Liver (tissue), 9 donors: ENCODE data around the gene SLC12A3. TPM values are rescaled to one million over a fixed set of nuclear protein-coding genes. Genes with fewer than 3 reads are reported as not detected.

ENCODE experiments used
- DNase-seq: peaks from one replicate; pipeline ENCODE4 v3.0.0-alpha.2; 2017; ENCODE audit warnings: low spot score
- H3K27ac ChIP-seq, 2 donors: one replicate each; pipeline ENCODE4 v1.7.0; 2013; ENCODE audit warnings: inconsistent platforms in 2 of 2, low read length in 2 of 2, control low read depth in 1 of 2, low read depth in 1 of 2, mild to moderate bottlenecking in 1 of 2
- H3K27me3 ChIP-seq, 4 donors: one replicate each; pipeline versions ENCODE4 v1.6.1 to v1.7.0; 2013; ENCODE audit warnings: low read length in 3 of 4, inconsistent platforms in 1 of 4, mild to moderate bottlenecking in 1 of 4, moderate library complexity in 1 of 4; ENCODE audit not compliant: control insufficient read depth in 4 of 4, insufficient read depth in 4 of 4
- H3K36me3 ChIP-seq, 4 donors: one replicate each; pipeline versions ENCODE4 v1.6.1 to v1.7.0; 2013; ENCODE audit warnings: low read length in 3 of 4, mild to moderate bottlenecking in 3 of 4, low read depth in 1 of 4, moderate library complexity in 1 of 4; ENCODE audit not compliant: control insufficient read depth in 4 of 4, insufficient read depth in 3 of 4
- H3K4me1 ChIP-seq, 4 donors: one replicate each; pipeline versions ENCODE4 v1.6.1 to v1.7.0; 2013; ENCODE audit warnings: low read length in 3 of 4, mild to moderate bottlenecking in 3 of 4, moderate library complexity in 1 of 4; ENCODE audit not compliant: control insufficient read depth in 4 of 4, insufficient read depth in 4 of 4
- H3K4me3 ChIP-seq, 3 donors: one replicate each; pipeline versions ENCODE4 v1.6.1 to v1.7.0; 2013; ENCODE audit warnings: low read length in 3 of 3, control low read depth in 1 of 3, low read depth in 1 of 3, mild to moderate bottlenecking in 1 of 3
- H3K9ac ChIP-seq, 2 donors: one replicate each; pipeline ENCODE4 v1.7.0; 2013; ENCODE audit warnings: low read length in 2 of 2, mild to moderate bottlenecking in 2 of 2, moderate library complexity in 2 of 2, control low read depth in 1 of 2, low read depth in 1 of 2
- H3K9me3 ChIP-seq, 4 donors: one replicate each; pipeline versions ENCODE4 v1.6.1 to v1.7.0; 2013; ENCODE audit warnings: low read length in 3 of 4; ENCODE audit not compliant: control insufficient read depth in 4 of 4
- EGR1 ChIP-seq, 2 donors: IDR thresholded peaks; 2 replicates each; pipeline ENCODE4 v1.6.1; 2016 to 2018; ENCODE audit warnings: antibody characterized with exemption in 2 of 2, low read depth in 2 of 2
- FOXA1 ChIP-seq: IDR thresholded peaks from 2 replicates; pipeline ENCODE4 v1.6.1; 2016; ENCODE audit warnings: antibody characterized with exemption
- FOXA2 ChIP-seq: IDR thresholded peaks from 2 replicates; pipeline ENCODE4 v1.6.1; 2016; ENCODE audit warnings: antibody characterized with exemption
- GABPA ChIP-seq, 2 donors: IDR thresholded peaks in 1 of 2; conservative IDR thresholded peaks in 1 of 2; 2 replicates each; pipeline ENCODE4 v1.6.1; 2016; ENCODE audit warnings: antibody characterized with exemption in 2 of 2, mild to moderate bottlenecking in 1 of 2, moderate library complexity in 1 of 2
- HNF4G ChIP-seq: IDR thresholded peaks from 2 replicates; pipeline ENCODE4 v1.6.1; 2016; ENCODE audit warnings: antibody characterized with exemption
- JUND ChIP-seq, 2 donors: IDR thresholded peaks; 2 replicates each; pipeline ENCODE4 v1.6.1; 2016; ENCODE audit warnings: antibody characterized with exemption in 2 of 2
- NR2F2 ChIP-seq: IDR thresholded peaks from 2 replicates; pipeline ENCODE4 v1.6.1; 2016; ENCODE audit warnings: antibody characterized with exemption
- RAD21 ChIP-seq, 2 donors: IDR thresholded peaks; 2 replicates each; pipeline ENCODE4 v1.6.1; 2016; ENCODE audit warnings: antibody characterized with exemption in 2 of 2, mild to moderate bottlenecking in 2 of 2
- RXRA ChIP-seq, 2 donors: IDR thresholded peaks; 2 replicates each; pipeline ENCODE4 v1.6.1; 2017 to 2018; ENCODE audit warnings: antibody characterized with exemption in 2 of 2, mild to moderate bottlenecking in 1 of 2
- SP1 ChIP-seq: IDR thresholded peaks from 2 replicates; pipeline ENCODE4 v1.6.1; 2018; ENCODE audit warnings: antibody characterized with exemption, mild to moderate bottlenecking
- TAF1 ChIP-seq: conservative IDR thresholded peaks from 2 replicates; pipeline ENCODE4 v1.6.1; 2016; ENCODE audit warnings: antibody characterized with exemption, mild to moderate bottlenecking
- YY1 ChIP-seq: IDR thresholded peaks from 2 replicates; pipeline ENCODE4 v1.6.1; 2016; ENCODE audit warnings: antibody characterized with exemption, mild to moderate bottlenecking
- WGBS: extraction: QIAGEN DNeasy Blood & Tissue Kit; methylation state at CpG from one replicate; pipeline ENCODE4 v1.1.7; 2013; 5-methylcytosine and 5-hydroxymethylcytosine counted together
- polyA plus RNA-seq, 2 donors: library from polyadenylated mRNA; stranded (reverse) in 1 of 2; unstranded in 1 of 2; fragments of 200-250 nt in 1 of 2; fragments of >200 nt in 1 of 2; fragmentation: Nextera tagmentation in 1 of 2; extraction: Ambion mirVana in 1 of 2; gene quantifications; one replicate each; pipeline versions ENCODE4 v1.2.1 to v1.2.3, GENCODE V29; 2013 to 2015
- total RNA-seq, 2 donors: library from RNA; depleted of rRNA; stranded (reverse); fragments of >200 nt; gene quantifications; one replicate each; pipeline ENCODE4 v1.2.3, GENCODE V29; 2014
- TF ChIP-seq, protein P1 (sequence below): IDR thresholded peaks from 2 replicates; pipeline ENCODE4 v1.6.1; 2016; ENCODE audit warnings: antibody characterized with exemption
- TF ChIP-seq, protein P2 (sequence below): fragments of 150-350 bp; IDR thresholded peaks from 2 replicates; pipeline ENCODE4 v1.5.1; 2017; ENCODE audit warnings: improper control_type of control experiment, low read depth, low read length; ENCODE audit not compliant: missing input control
- TF ChIP-seq, protein P3 (sequence below): IDR thresholded peaks from 2 replicates; pipeline ENCODE4 v1.6.1; 2016; ENCODE audit warnings: antibody characterized with exemption
- TF ChIP-seq, protein P4 (sequence below): IDR thresholded peaks from 2 replicates; pipeline ENCODE4 v1.6.1; 2016; ENCODE audit warnings: antibody characterized with exemption, mild to moderate bottlenecking
- TF ChIP-seq, protein P5 (sequence below): IDR thresholded peaks from 2 replicates; pipeline ENCODE4 v1.6.1; 2016; ENCODE audit warnings: antibody characterized with exemption
- donor health status: healthy.
- donor health status: healthy.
- donor health status: healthy.
- donor health status: healthy.
- donor health status: healthy.

SLC12A3 gene
- total and polyA plus RNA-seq, 4 donors: 0.09 TPM; not detected in 3

DNA sequence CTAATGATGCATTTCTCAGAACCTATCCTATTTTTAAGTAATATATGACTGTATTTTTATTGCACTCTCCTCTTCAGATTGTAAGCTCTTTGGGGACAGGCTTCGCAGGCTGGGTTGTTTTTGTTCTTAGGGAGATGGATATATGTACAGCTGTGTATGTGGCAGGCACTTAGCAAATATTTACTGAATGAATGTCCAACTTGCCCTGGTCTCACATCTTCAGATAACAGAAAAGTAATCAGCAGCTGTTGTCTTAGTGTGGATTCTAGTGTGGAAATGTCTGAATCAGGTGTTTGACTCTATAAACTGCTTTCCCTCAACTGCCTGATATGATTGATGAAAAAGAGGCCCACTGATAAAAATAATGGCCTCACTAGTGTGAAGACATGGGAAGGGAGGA, 47.1 kb upstream of the SLC12A3 start:
- TF ChIP-seq YY1 (no peak), HNF4G (no peak), EGR1 (IDR thresholded peaks at IDR 0.05; ENCODE audit: low read depth in 2 of 2) (no peak), FOXA1 (no peak), TAF1 (no peak), RXRA (IDR thresholded peaks at IDR 0.05) (no peak), NR2F2 (no peak), JUND (IDR thresholded peaks at IDR 0.05) (no peak), FOXA2 (no peak), RAD21 (IDR thresholded peaks at IDR 0.05) (no peak), SP1 (no peak), GABPA (IDR thresholded peaks at IDR 0.05 in 1 of 2, conservative IDR thresholded peaks at IDR 0.05 in 1 of 2) (no peak)
- TF ChIP-seq, protein P1, sequence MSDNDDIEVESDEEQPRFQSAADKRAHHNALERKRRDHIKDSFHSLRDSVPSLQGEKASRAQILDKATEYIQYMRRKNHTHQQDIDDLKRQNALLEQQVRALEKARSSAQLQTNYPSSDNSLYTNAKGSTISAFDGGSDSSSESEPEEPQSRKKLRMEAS: no peak
- TF ChIP-seq, protein P2, sequence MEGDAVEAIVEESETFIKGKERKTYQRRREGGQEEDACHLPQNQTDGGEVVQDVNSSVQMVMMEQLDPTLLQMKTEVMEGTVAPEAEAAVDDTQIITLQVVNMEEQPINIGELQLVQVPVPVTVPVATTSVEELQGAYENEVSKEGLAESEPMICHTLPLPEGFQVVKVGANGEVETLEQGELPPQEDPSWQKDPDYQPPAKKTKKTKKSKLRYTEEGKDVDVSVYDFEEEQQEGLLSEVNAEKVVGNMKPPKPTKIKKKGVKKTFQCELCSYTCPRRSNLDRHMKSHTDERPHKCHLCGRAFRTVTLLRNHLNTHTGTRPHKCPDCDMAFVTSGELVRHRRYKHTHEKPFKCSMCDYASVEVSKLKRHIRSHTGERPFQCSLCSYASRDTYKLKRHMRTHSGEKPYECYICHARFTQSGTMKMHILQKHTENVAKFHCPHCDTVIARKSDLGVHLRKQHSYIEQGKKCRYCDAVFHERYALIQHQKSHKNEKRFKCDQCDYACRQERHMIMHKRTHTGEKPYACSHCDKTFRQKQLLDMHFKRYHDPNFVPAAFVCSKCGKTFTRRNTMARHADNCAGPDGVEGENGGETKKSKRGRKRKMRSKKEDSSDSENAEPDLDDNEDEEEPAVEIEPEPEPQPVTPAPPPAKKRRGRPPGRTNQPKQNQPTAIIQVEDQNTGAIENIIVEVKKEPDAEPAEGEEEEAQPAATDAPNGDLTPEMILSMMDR: no peak
- TF ChIP-seq, protein P3, sequence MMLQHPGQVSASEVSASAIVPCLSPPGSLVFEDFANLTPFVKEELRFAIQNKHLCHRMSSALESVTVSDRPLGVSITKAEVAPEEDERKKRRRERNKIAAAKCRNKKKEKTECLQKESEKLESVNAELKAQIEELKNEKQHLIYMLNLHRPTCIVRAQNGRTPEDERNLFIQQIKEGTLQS: no peak
- TF ChIP-seq, protein P4, sequence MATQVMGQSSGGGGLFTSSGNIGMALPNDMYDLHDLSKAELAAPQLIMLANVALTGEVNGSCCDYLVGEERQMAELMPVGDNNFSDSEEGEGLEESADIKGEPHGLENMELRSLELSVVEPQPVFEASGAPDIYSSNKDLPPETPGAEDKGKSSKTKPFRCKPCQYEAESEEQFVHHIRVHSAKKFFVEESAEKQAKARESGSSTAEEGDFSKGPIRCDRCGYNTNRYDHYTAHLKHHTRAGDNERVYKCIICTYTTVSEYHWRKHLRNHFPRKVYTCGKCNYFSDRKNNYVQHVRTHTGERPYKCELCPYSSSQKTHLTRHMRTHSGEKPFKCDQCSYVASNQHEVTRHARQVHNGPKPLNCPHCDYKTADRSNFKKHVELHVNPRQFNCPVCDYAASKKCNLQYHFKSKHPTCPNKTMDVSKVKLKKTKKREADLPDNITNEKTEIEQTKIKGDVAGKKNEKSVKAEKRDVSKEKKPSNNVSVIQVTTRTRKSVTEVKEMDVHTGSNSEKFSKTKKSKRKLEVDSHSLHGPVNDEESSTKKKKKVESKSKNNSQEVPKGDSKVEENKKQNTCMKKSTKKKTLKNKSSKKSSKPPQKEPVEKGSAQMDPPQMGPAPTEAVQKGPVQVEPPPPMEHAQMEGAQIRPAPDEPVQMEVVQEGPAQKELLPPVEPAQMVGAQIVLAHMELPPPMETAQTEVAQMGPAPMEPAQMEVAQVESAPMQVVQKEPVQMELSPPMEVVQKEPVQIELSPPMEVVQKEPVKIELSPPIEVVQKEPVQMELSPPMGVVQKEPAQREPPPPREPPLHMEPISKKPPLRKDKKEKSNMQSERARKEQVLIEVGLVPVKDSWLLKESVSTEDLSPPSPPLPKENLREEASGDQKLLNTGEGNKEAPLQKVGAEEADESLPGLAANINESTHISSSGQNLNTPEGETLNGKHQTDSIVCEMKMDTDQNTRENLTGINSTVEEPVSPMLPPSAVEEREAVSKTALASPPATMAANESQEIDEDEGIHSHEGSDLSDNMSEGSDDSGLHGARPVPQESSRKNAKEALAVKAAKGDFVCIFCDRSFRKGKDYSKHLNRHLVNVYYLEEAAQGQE: no peak
- TF ChIP-seq, protein P5, sequence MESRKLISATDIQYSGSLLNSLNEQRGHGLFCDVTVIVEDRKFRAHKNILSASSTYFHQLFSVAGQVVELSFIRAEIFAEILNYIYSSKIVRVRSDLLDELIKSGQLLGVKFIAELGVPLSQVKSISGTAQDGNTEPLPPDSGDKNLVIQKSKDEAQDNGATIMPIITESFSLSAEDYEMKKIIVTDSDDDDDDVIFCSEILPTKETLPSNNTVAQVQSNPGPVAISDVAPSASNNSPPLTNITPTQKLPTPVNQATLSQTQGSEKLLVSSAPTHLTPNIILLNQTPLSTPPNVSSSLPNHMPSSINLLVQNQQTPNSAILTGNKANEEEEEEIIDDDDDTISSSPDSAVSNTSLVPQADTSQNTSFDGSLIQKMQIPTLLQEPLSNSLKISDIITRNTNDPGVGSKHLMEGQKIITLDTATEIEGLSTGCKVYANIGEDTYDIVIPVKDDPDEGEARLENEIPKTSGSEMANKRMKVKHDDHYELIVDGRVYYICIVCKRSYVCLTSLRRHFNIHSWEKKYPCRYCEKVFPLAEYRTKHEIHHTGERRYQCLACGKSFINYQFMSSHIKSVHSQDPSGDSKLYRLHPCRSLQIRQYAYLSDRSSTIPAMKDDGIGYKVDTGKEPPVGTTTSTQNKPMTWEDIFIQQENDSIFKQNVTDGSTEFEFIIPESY: no peak
- no peak for DNase-seq
- WGBS: 95% methylated on average over 1 of the region's 1 CpG
- Histone ChIP-seq H3K36me3 (peaks cover 0 to 2% (median 0%) of the 10 kb centered on the region in 4 donors), H3K9me3 (no peaks in the 10 kb centered on the region), H3K4me3 (no peak overlapping the region), H3K9ac (no peak overlapping the region), H3K4me1 (no peaks in the 10 kb centered on the region), H3K27me3 (no peaks in the 10 kb centered on the region), H3K27ac (no peak overlapping the region)
